GM12878 (cell line): ENCODE data around the gene UVRAG. TPM values are rescaled to one million over a fixed set of nuclear protein-coding genes. Genes with fewer than 3 reads are reported as not detected.

Experiments
- CBX5 ChIP-seq: sonication (generic); IDR thresholded peaks from 2 replicates; pipeline ENCODE4 v1.6.1; 2016; ENCODE audit warnings: low read depth, moderate library complexity, mild to moderate bottlenecking, inconsistent platforms
- DPF2 ChIP-seq: fragments of 450-650 bp; IDR thresholded peaks from 2 replicates; pipeline ENCODE4 v1.6.1; 2017; ENCODE audit warnings: mild to moderate bottlenecking
- FOXK2 ChIP-seq: fragments of 450-650 bp; IDR thresholded peaks from 2 replicates; pipeline ENCODE4 v1.6.1; 2017; ENCODE audit warnings: mild to moderate bottlenecking, moderate library complexity
- IKZF1 ChIP-seq: fragments of 450-650 bp; conservative IDR thresholded peaks from 2 replicates; pipeline ENCODE4 v1.6.1; 2017; ENCODE audit warnings: antibody characterized with exemption, mild to moderate bottlenecking
- IKZF2 ChIP-seq, 2 experiments: fragments of 450-650 bp; IDR thresholded peaks; 2 replicates each; pipeline ENCODE4 v1.6.1; 2017; ENCODE audit warnings: mild to moderate bottlenecking in 2 of 2, moderate library complexity in 2 of 2
- NFYB ChIP-seq: IDR thresholded peaks from 2 replicates; pipeline ENCODE4 v1.6.1; 2011; ENCODE audit warnings: low read depth, mild to moderate bottlenecking, low read length, improper control_type of control experiment, moderate library complexity; ENCODE audit not compliant: insufficient read depth
- RUNX3 ChIP-seq: IDR thresholded peaks from 2 replicates; pipeline ENCODE4 v1.6.1; 2012; ENCODE audit warnings: low read length, inconsistent platforms
- SIX5 ChIP-seq: IDR thresholded peaks from 2 replicates; pipeline ENCODE4 v1.6.1; 2011; ENCODE audit warnings: mild to moderate bottlenecking, low read depth, low read length, moderate library complexity; ENCODE audit not compliant: severe bottlenecking
- SREBF1 ChIP-seq: IDR thresholded peaks from 2 replicates; pipeline ENCODE4 v1.6.1; 2012; ENCODE audit warnings: mild to moderate bottlenecking, low read length
- polyA plus RNA-seq, 11 experiments: library from polyadenylated mRNA; depleted of rRNA in 4 of 11; unstranded in 6 of 11; stranded (reverse) in 5 of 11; fragments of >200 nt; fragmentation: Nextera tagmentation in 4 of 11; fragmentation: Illumina TruSeq in 1 of 11; extraction: Ambion mirVana in 4 of 11; extraction: Trizol in 1 of 11; gene quantifications; 1 replicate in 1 of 11; 2 replicates in 10 of 11; pipeline versions ENCODE4 v1.2.1 to v1.2.3, GENCODE V29; 2011 to 2016; ENCODE audit warnings: inconsistent platforms in 2 of 11, missing spikeins in 2 of 11, low read depth in 1 of 11
- total RNA-seq, 4 experiments: library from RNA; depleted of rRNA in 3 of 4; stranded (reverse); fragments of >200 nt in 3 of 4; fragmentation: Illumina TruSeq in 1 of 4; extraction: Trizol in 1 of 4; gene quantifications; 2 replicates each; pipeline versions ENCODE4 v1.2.1 to v1.2.3, GENCODE V29; 2013 to 2021
- TF ChIP-seq, protein P1 (sequence below): fragments of 450-650 bp; IDR thresholded peaks from 2 replicates; pipeline ENCODE4 v1.6.1; 2017; ENCODE audit warnings: mild to moderate bottlenecking, moderate library complexity

UVRAG gene
- total and polyA plus RNA-seq, 10 of the 15 experiments (the other 5 are each of a cell fraction or from before 2014, with no cell fraction given): 7.0 to 43.4 (median 37.0) TPM

DNA sequence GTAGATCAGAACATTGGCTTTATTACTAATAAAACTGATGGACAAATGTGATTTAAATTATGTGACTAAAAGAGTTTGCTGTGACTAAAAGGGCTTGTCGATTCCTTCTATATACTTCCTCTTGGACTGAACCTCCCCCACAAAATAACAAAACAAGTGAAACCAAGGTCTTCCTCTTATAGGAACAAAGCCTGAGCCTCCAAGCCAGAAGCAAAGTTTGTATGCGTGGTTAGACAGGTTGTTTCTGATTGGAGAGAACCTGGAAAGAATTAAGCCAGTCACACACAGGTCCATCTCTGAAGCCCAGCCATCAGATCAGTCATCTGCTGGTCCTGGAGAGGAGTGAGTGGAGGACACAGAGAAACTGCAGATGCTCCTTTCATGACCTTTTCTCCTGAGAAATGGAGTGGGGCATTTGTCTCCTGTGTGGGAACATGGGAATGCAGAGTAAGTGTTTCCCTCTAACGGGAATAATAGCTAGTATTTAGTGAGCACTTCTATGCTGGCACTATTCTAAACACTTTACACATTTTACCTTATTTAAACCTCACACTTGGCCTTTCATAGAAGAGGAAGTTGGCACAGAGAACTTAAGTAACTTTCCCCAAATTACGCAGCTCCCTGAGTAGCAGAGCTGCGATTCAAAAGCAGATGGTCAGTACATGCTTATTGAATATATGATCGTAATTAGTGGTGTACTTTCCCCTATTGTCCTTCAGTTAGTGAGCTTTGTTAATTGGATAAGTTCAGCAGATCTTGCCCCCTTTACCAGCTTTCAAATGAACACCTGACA lies 77.1 kb downstream of the UVRAG start (continued):
- TF ChIP-seq, protein P1, sequence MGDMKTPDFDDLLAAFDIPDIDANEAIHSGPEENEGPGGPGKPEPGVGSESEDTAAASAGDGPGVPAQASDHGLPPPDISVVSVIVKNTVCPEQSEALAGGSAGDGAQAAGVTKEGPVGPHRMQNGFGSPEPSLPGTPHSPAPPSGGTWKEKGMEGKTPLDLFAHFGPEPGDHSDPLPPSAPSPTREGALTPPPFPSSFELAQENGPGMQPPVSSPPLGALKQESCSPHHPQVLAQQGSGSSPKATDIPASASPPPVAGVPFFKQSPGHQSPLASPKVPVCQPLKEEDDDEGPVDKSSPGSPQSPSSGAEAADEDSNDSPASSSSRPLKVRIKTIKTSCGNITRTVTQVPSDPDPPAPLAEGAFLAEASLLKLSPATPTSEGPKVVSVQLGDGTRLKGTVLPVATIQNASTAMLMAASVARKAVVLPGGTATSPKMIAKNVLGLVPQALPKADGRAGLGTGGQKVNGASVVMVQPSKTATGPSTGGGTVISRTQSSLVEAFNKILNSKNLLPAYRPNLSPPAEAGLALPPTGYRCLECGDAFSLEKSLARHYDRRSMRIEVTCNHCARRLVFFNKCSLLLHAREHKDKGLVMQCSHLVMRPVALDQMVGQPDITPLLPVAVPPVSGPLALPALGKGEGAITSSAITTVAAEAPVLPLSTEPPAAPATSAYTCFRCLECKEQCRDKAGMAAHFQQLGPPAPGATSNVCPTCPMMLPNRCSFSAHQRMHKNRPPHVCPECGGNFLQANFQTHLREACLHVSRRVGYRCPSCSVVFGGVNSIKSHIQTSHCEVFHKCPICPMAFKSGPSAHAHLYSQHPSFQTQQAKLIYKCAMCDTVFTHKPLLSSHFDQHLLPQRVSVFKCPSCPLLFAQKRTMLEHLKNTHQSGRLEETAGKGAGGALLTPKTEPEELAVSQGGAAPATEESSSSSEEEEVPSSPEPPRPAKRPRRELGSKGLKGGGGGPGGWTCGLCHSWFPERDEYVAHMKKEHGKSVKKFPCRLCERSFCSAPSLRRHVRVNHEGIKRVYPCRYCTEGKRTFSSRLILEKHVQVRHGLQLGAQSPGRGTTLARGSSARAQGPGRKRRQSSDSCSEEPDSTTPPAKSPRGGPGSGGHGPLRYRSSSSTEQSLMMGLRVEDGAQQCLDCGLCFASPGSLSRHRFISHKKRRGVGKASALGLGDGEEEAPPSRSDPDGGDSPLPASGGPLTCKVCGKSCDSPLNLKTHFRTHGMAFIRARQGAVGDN: no peak
- 0 out of 2 replicates have a peak, but pooled peaks have one; percentile 32 for TF ChIP-seq DPF2
- TF ChIP-seq IKZF1: 0 out of 2 replicates have a peak, but pooled peaks have one; percentile 28
- no peak for TF ChIP-seq CBX5
- no peak for TF ChIP-seq SREBF1
- no peak for TF ChIP-seq RUNX3
- TF ChIP-seq IKZF2 (IDR thresholded peaks at IDR 0.05): peak; percentile 30 to 42; a peak in 2 of 4 replicates
- TF ChIP-seq FOXK2: no peak
- TF ChIP-seq NFYB: 0 out of 2 replicates have a peak, but pooled peaks have one; percentile 16
- TF ChIP-seq SIX5: no peak
